Heart left ventricle (tissue), 16 donors: Measurements from ENCODE around the gene MRPL53. TPM values are rescaled to one million over a fixed set of nuclear protein-coding genes. Genes with fewer than 3 reads are reported as not detected.

ENCODE experiments used
- ATAC-seq, 4 donors: fragments of 200-7000 bp; cut with Tn5 transposase; one replicate each; pipeline ENCODE4 v1.9.1; 2020 to 2022; ENCODE audit warnings: moderate library complexity in 4 of 4, mild to moderate bottlenecking in 3 of 4, moderate number of reproducible peaks in 1 of 4
- DNase-seq, 5 donors: peaks; one replicate each; pipeline ENCODE4 v3.0.0-alpha.2; 2020
- H3K27ac ChIP-seq, 12 donors: fragments of 200-600 bp; sonication (generic) in 4 of 12; one replicate each; pipeline versions ENCODE4 v1.5.0 to v1.8.0; 2016 to 2022; ENCODE audit warnings: mild to moderate bottlenecking in 2 of 12
- H3K27me3 ChIP-seq, 9 donors: fragments of 200-600 bp; sonication (generic) in 2 of 9; one replicate each; pipeline versions ENCODE4 v1.5.1 to v1.8.0; 2016 to 2022; ENCODE audit warnings: mild to moderate bottlenecking in 3 of 9
- H3K36me3 ChIP-seq, 9 donors: fragments of 200-600 bp; sonication (generic) in 2 of 9; one replicate each; pipeline versions ENCODE4 v1.5.0 to v1.8.0; 2018 to 2022; ENCODE audit warnings: mild to moderate bottlenecking in 2 of 9
- H3K4me1 ChIP-seq, 12 donors: fragments of 200-600 bp; sonication (generic) in 4 of 12; one replicate each; pipeline versions ENCODE4 v1.5.0 to v1.8.0; 2016 to 2022; ENCODE audit warnings: mild to moderate bottlenecking in 3 of 12
- H3K4me3 ChIP-seq, 12 donors: fragments of 200-600 bp; sonication (generic) in 4 of 12; one replicate each; pipeline versions ENCODE4 v1.5.0 to v1.8.0; 2017 to 2022; ENCODE audit warnings: mild to moderate bottlenecking in 9 of 12, moderate library complexity in 4 of 12
- H3K9me3 ChIP-seq, 12 donors: fragments of 200-600 bp; sonication (generic) in 4 of 12; one replicate each; pipeline versions ENCODE4 v1.5.0 to v1.8.0; 2016 to 2022; ENCODE audit warnings: mild to moderate bottlenecking in 1 of 12
- CTCF ChIP-seq, 12 donors: fragments of 200-600 bp; sonication (generic) in 4 of 12; IDR thresholded peaks; one replicate each; pipeline versions ENCODE4 v1.5.0 to v1.8.0; 2018 to 2022; ENCODE audit warnings: antibody characterized with exemption in 12 of 12, mild to moderate bottlenecking in 5 of 12
- POLR2A ChIP-seq, 2 donors: fragments of 450-650 bp; IDR thresholded peaks; one replicate each; pipeline ENCODE4 v1.6.1; 2017; ENCODE audit warnings: antibody characterized with exemption in 2 of 2, mild to moderate bottlenecking in 2 of 2, moderate library complexity in 2 of 2
- WGBS, 4 donors: extraction: QIAGEN DNeasy Blood & Tissue Kit in 2 of 4; methylation state at CpG; one replicate each; pipeline versions ENCODE4 v1.1.5 to v1.1.7; 2013 to 2018; 5-methylcytosine and 5-hydroxymethylcytosine counted together
- intact Hi-C, 10 donors: fragments of 100-400 bp; cut with DNase I; formaldehyde crosslinking; loops; one replicate each; pipeline versions ENCODE4 v1.11.1 to v1.14.2; 2022
- polyA plus RNA-seq, 2 donors: library from polyadenylated mRNA; stranded (reverse); fragments of 200-250 nt; gene quantifications; one replicate each; pipeline ENCODE4 v1.2.3, GENCODE V29; 2013
- total RNA-seq, 9 donors: library from RNA; depleted of rRNA in 2 of 9; stranded (reverse); fragments of >200 nt in 2 of 9; fragmentation: NEBNext Ultra II Directional in 3 of 9; extraction: Animal tissue kit (Norgen Biotek cat#: 25700) in 3 of 9; gene quantifications; one replicate each; pipeline versions ENCODE4 v1.1.0 to v1.2.4, GENCODE V29; 2016 to 2023
- donor health status: ischemic (EF 13 %, LVEDD 7.1; RV severe dilation, severe dysfunction).
- donor health status: healthy with polysubstance abuse.
- donor health status: DM: no; HTN: yes; CAD: no.
- donor health status: DM: no; HTN: no; CAD: no.
- donor health status: ischemic (EF 25% LVEDD 6.9; RV normal size, moderate dysfunction).
- donor health status: ischemic (EF 25% LVEDD 5.7; RV mildly dilated, moderate dysfunction).
- donor health status: healthy.
- donor health status: DM: yes; HTN: yes; CAD: no.
- donor health status: ischemic (EF 35%, LVEDD 5.7; RV mildly dilated, moderate dysfunction).
- donor health status: nonischemic (EF 11% LVEDD 7.7; RV severe dilation, severe dysfunction).
- donor health status: DM: yes; HTN: yes; CAD: no.
- donor health status: PGD.
- donor health status: ischemic (EF 29% LVEDD 5.4; RV normal size, mild dysfunction).
- donor health status: nonischemic (EF 23%, LVEDD 6.1; RV moderate dilation, normal function).

The MRPL53 gene
- total and polyA plus RNA-seq, 11 donors: 64.9 to 180 (median 135) TPM

- no peak for DNase-seq
- 41 to 53% (median 46%) methylated on average over 14 to 15 of the region's 15 CpGs for WGBS, 4 donors
- Histone ChIP-seq H3K4me3 (peak overlapping the region in 5 of 12 donors; percentile 11 to 51 (median 42)), H3K4me1 (peaks cover 9 to 58% (median 41%) of the 10 kb centered on the region in 12 donors), H3K27ac (no peak overlapping the region), H3K36me3 (peaks cover 0 to 8% (median 5%) of the 10 kb centered on the region in 9 donors), H3K27me3 (peaks cover 21 to 65% (median 35%) of the 10 kb centered on the region in 9 donors), H3K9me3 (no peaks in the 10 kb centered on the region)
- TF ChIP-seq CTCF (IDR thresholded peaks at IDR 0.05) (no peak), POLR2A (IDR thresholded peaks at IDR 0.05) (no peak)
- ATAC-seq: no peak
- intact Hi-C loops: loop anchor here in 4 of 10 donors (5.0 kb wide), 3 partner anchors 77 to 87 kb away; no protein-coding TSS in a partner anchor
Measured at GRCh38 chr2:74499940-74500577, 27.6 kb upstream of the MRPL53 start.

GRCh38 chr2:74499267-74499939 lies 26.9 kb upstream of the MRPL53 start, which contains the start of gene LBX2:
Gene LBX2, minus strand, starts transcription at chr2:74499603. Its CDS starts 66 bp downstream, at chr2:74499537.
- WGBS, 4 donors: 2 to 6% (median 3%) methylated on average over 33 to 65 of the region's 65 CpGs
- H3K27ac ChIP-seq: no peak within 1 kb of the TSS
- intact Hi-C loops: no loop called here
- TF ChIP-seq POLR2A (IDR thresholded peaks at IDR 0.05): no peak
- peaks cover 21 to 65% (median 35%) of the 10 kb centered on the region in 9 donors for H3K27me3 ChIP-seq
- peak within 1 kb of the TSS in 11 of 12 donors; percentile 9 to 61 (median 20) for H3K4me3 ChIP-seq
- H3K4me1 ChIP-seq: peaks cover 5 to 52% (median 36%) of the 10 kb centered on the region in 12 donors
- peaks cover 0 to 2% (median under 1%) of the 10 kb centered on the region in 9 donors for H3K36me3 ChIP-seq
- H3K9me3 ChIP-seq: no peaks in the 10 kb centered on the region
- no peak for ATAC-seq
- peak in 1 of 5 donors; percentile 25 for DNase-seq

- peaks cover 0 to 9% (median 8%) of the 10 kb centered on the region in 9 donors for H3K36me3 ChIP-seq
- 1 to 3% (median 2%) methylated on average over 41 of the region's 41 CpGs for WGBS, 4 donors
- DNase-seq (no peak), ATAC-seq (no peak)
- no peaks in the 10 kb centered on the region for H3K9me3 ChIP-seq
- H3K27me3 ChIP-seq: peaks cover 21 to 65% (median 35%) of the 10 kb centered on the region in 9 donors
- intact Hi-C loops: no loop called here
- TF ChIP-seq POLR2A (IDR thresholded peaks at IDR 0.05) (no peak), CTCF (IDR thresholded peaks at IDR 0.05) (no peak)
- H3K4me1 ChIP-seq: peaks cover 5 to 44% (median 32%) of the 10 kb centered on the region in 12 donors
- no peak overlapping the region for H3K27ac ChIP-seq
- H3K4me3 ChIP-seq: peak overlapping the region; percentile 9 to 61 (median 25)
Measured at GRCh38 chr2:74498500-74499266, 26.2 kb upstream of the MRPL53 start.

- ATAC-seq (peak in 1 of 4 donors; percentile 4), DNase-seq (peak in 2 of 5 donors; percentile 30 to 67)
- Histone ChIP-seq H3K27me3 (peaks cover 21 to 63% (median 35%) of the 10 kb centered on the region in 9 donors), H3K36me3 (peaks cover 0 to 16% (median 15%) of the 10 kb centered on the region in 9 donors), H3K4me3 (peak overlapping the region; percentile 9 to 61 (median 25)), H3K27ac (no peak overlapping the region), H3K4me1 (peaks cover 5 to 38% (median 32%) of the 10 kb centered on the region in 12 donors), H3K9me3 (no peaks in the 10 kb centered on the region)
- no peak for TF ChIP-seq POLR2A (IDR thresholded peaks at IDR 0.05)
- no peak for TF ChIP-seq CTCF (IDR thresholded peaks at IDR 0.05)
- intact Hi-C loops: no loop called here
- WGBS, 4 donors: 2 to 6% (median 2%) methylated on average over 24 to 61 of the region's 61 CpGs
Measured at GRCh38 chr2:74497777-74498499, 25.5 kb upstream of the MRPL53 start.
